Prostate gland (tissue), 2 donors: ENCODE data around the gene SRP19. TPM values are rescaled to one million over a fixed set of nuclear protein-coding genes. Genes with fewer than 3 reads are reported as not detected.

Source experiments
- DNase-seq: peaks from one replicate; pipeline ENCODE4 v3.0.0-alpha.2; 2019; ENCODE audit warnings: low spot score
- H3K27ac ChIP-seq, 2 donors: fragments of 200-600 bp; sonication (generic); 2 replicates each; pipeline ENCODE4 v1.5.1; 2017 to 2019
- H3K27me3 ChIP-seq: fragments of 200-600 bp; sonication (generic); replicated peaks from 2 replicates; pipeline ENCODE4 v1.5.1; 2019; ENCODE audit not compliant: insufficient read depth
- H3K36me3 ChIP-seq, 2 donors: fragments of 200-600 bp; sonication (generic); 1 replicate in 1 of 2; 2 replicates in 1 of 2; pipeline versions ENCODE4 v1.5.1 to v1.8.1; 2017 to 2019
- H3K4me1 ChIP-seq: fragments of 200-600 bp; sonication (generic); replicated peaks from 2 replicates; pipeline ENCODE4 v1.5.1; 2019
- H3K4me3 ChIP-seq, 2 donors: fragments of 200-600 bp; sonication (generic); 2 replicates each; pipeline ENCODE4 v1.5.1; 2017 to 2019
- H3K9me3 ChIP-seq: fragments of 200-600 bp; sonication (generic); 2 replicates; pipeline ENCODE4 v1.5.1; 2017
- CTCF ChIP-seq, 4 experiments: fragments of 200-600 bp in 2 of 4; fragments of 450-650 bp in 2 of 4; sonication (generic) in 2 of 4; IDR thresholded peaks; 1 replicate in 3 of 4; 2 replicates in 1 of 4; pipeline ENCODE4 v1.5.1; 2016 to 2019; ENCODE audit warnings: antibody characterized with exemption in 4 of 4, mild to moderate bottlenecking in 2 of 4, moderate library complexity in 2 of 4
- POLR2A ChIP-seq: fragments of 450-650 bp; IDR thresholded peaks from one replicate; pipeline ENCODE4 v1.6.1; 2016; ENCODE audit warnings: antibody characterized with exemption, mild to moderate bottlenecking
- POLR2AphosphoS5 ChIP-seq: sonication (generic); formaldehyde crosslinking; IDR thresholded peaks from one replicate; pipeline ENCODE4 v1.6.1; 2017; ENCODE audit warnings: antibody characterized with exemption
- WGBS: methylation state at CpG from one replicate; pipeline ENCODE4 v1.1.5; 2018; 5-methylcytosine and 5-hydroxymethylcytosine counted together
- intact Hi-C: fragments of 100-400 bp; cut with DNase I; formaldehyde crosslinking; loops from one replicate; pipeline ENCODE4 v1.14.2; 2022
- total RNA-seq, 2 donors: library from RNA; depleted of rRNA; stranded (reverse); fragments of >200 nt; gene quantifications; one replicate each; pipeline ENCODE4 v1.1.0, GENCODE V29; 2016

The SRP19 gene
- total RNA-seq, 2 donors from 2014 or later = 25.3 to 95.0 TPM

GRCh38 chr5:112908854-112909253 is 47.8 kb downstream of the SRP19 start:
- Histone ChIP-seq H3K4me3 (no peak overlapping the region), H3K9me3 (no peaks in the 10 kb centered on the region), H3K27ac (no peak overlapping the region), H3K27me3 (no peaks in the 10 kb centered on the region), H3K36me3 (peaks cover 0 to 5% of the 10 kb centered on the region in 2 donors), H3K4me1 (no peaks in the 10 kb centered on the region)
- DNase-seq = no peak
- TF ChIP-seq POLR2AphosphoS5 (no peak), POLR2A (no peak), CTCF (IDR thresholded peaks at IDR 0.05) (no peak)
- intact Hi-C loops = no loop called here

- DNase-seq = no peak
- Histone ChIP-seq H3K4me3 (no peak overlapping the region), H3K4me1 (no peaks in the 10 kb centered on the region), H3K36me3 (peaks cover 0 to 5% of the 10 kb centered on the region in 2 donors), H3K27me3 (no peaks in the 10 kb centered on the region), H3K9me3 (no peaks in the 10 kb centered on the region), H3K27ac (no peak overlapping the region)
- no peak for TF ChIP-seq POLR2AphosphoS5
- no peak for TF ChIP-seq POLR2A
- TF ChIP-seq CTCF (IDR thresholded peaks at IDR 0.05) = no peak
- WGBS = 83% methylated on average over 1 of the region's 1 CpG
- intact Hi-C loops = no loop called here
Measured at GRCh38 chr5:112910529-112910928, 49.4 kb downstream of the SRP19 start.

GRCh38 chr5:112914584-112914983 is 53.5 kb downstream of the SRP19 start:
- Histone ChIP-seq H3K4me1 (no peaks in the 10 kb centered on the region), H3K36me3 (peaks cover 0 to 5% of the 10 kb centered on the region in 2 donors), H3K27me3 (no peaks in the 10 kb centered on the region), H3K4me3 (no peak overlapping the region), H3K27ac (no peak overlapping the region), H3K9me3 (no peaks in the 10 kb centered on the region)
- TF ChIP-seq CTCF (IDR thresholded peaks at IDR 0.05) (no peak), POLR2A (no peak), POLR2AphosphoS5 (no peak)
- 91% methylated on average over 4 of the region's 4 CpGs for WGBS
- DNase-seq = no peak
- intact Hi-C loops = no loop called here

GRCh38 chr5:112915831-112916230 is 54.7 kb downstream of the SRP19 start:
- no peaks in the 10 kb centered on the region for H3K9me3 ChIP-seq
- WGBS = 27% methylated on average over 1 of the region's 1 CpG
- no peaks in the 10 kb centered on the region for H3K36me3 ChIP-seq
- DNase-seq = no peak
- TF ChIP-seq CTCF (IDR thresholded peaks at IDR 0.05) (no peak), POLR2A (no peak), POLR2AphosphoS5 (no peak)
- H3K4me3 ChIP-seq = no peak overlapping the region
- H3K27me3 ChIP-seq = no peaks in the 10 kb centered on the region
- no peak overlapping the region for H3K27ac ChIP-seq
- peaks cover 4% of the 10 kb centered on the region for H3K4me1 ChIP-seq
- intact Hi-C loops = no loop called here

- TF ChIP-seq POLR2A = no peak
- TF ChIP-seq POLR2AphosphoS5 = no peak
- TF ChIP-seq CTCF (IDR thresholded peaks at IDR 0.05) = no peak
- intact Hi-C loops = no loop called here
- WGBS = 96% methylated on average over 2 of the region's 2 CpGs
- no peaks in the 10 kb centered on the region for H3K9me3 ChIP-seq
- DNase-seq = no peak
- H3K4me1 ChIP-seq = peaks cover 4% of the 10 kb centered on the region
- H3K36me3 ChIP-seq = no peaks in the 10 kb centered on the region
- H3K27ac ChIP-seq = no peak overlapping the region
- no peaks in the 10 kb centered on the region for H3K27me3 ChIP-seq
- no peak overlapping the region for H3K4me3 ChIP-seq
Measured at GRCh38 chr5:112917453-112917995, 56.4 kb downstream of the SRP19 start.
